NCI-H69 (cell line): ENCODE results near the gene PKD1.
"Not testable (repeated sequence)": the region's sequence is repeated elsewhere in the genome, so short reads cannot be mapped to it uniquely, and the experiment has no call there.

ENCODE experiments used
- DNase-seq: peaks from one replicate; lab custom pipeline; 2025; lab: John Stamatoyannopoulos, UW

Gene PKD1

DNA sequence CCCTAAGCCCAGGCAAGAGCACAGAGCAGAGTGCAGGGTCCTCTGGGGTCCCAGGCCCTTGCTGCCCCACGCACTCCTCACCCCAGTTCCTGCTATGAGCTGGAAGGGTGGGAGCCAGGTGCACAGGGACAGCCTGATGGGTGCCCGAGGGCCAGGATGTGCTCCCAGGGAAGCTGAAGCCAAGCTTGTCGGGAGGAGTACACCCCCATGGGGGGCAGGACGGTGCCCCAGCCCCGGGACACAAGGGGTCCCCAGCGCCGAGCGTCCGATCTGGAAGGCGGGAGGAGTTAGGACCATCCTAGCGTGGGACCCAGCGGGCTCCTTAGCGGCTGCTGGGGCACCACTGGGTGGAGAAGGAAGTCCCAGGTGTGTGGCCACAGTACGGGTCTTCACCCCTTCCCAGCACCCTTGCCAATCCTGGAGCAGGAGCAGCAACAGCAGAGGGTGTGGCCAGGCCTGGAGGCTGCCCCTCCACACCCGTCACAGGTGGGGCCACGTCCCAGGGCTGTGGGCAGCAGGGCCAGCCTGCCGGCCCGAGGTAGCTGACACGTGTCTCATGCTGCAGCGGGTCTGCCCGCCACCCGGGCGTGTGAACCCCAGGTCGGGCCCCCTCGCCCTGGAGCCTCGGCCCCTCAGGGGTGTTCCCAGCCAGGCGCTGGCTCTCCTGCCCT, 11.9 kb downstream of the PKD1 start:
- DNase-seq, result not testable (repeated sequence)

DNA sequence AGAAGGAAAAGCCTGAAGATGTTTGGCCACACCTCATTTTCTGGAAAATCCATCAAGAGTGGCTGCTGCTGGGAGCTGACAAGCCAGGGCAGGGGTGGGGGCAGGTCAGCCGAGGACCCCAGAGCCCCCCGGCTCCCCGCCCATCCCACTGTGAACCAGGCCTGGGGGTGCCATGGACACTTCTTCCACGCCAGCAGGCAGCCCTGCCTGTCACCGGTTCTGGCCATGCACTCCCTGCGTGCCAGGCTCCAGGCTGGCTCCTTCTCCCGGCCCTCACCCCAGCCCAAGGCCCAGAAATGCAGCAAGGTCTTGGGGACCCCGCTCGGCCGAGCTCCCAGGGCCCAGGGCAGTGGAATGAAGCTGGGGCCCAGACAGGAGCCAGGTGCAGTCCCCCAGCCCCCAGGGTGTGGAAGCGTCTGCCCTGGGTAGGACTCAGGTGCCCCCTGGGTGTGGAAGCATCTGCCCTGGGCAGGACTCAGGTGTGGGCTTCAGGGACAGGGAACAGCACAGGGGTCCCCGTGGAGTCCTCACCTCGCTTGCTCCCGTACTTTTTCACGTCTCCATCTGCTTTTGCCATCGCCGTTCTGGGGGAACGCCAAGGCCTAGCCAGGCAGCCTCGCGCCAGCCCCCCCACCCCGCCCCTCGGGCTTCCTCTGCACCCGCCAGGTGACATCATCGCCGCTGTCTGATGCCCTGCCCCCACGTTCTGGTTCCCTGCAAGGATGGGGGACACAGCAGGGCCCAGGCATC, 12.6 kb downstream of the PKD1 start:
- not testable (repeated sequence) for DNase-seq

GRCh38 chr16:2122429-2122828, 13.3 kb downstream of the PKD1 start:
- DNase-seq, result no peak

- DNase-seq, result no peak
Measured at GRCh38 chr16:2121853-2122252, 13.8 kb downstream of the PKD1 start.

DNA sequence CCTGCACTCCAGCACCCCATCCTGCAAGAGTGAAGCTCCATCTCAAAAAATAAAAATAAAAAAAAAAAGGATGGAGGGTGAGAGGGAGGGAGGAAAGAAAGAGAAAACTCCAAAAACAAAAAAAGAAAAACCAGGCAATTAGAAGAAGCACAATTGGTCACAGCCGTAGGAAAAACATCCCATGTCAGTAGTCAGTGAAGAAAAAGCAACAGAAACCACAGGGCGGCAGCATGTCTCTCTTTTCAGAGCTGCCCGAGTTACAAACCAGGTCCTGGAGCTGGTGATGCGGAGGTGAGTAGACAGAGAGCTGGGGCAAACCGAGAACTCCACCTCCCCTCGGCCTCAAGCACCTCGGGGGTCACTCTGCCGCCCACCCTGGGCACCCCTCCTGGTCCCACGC, 14.4 kb downstream of the PKD1 start:
- not testable (repeated sequence) for DNase-seq

DNA sequence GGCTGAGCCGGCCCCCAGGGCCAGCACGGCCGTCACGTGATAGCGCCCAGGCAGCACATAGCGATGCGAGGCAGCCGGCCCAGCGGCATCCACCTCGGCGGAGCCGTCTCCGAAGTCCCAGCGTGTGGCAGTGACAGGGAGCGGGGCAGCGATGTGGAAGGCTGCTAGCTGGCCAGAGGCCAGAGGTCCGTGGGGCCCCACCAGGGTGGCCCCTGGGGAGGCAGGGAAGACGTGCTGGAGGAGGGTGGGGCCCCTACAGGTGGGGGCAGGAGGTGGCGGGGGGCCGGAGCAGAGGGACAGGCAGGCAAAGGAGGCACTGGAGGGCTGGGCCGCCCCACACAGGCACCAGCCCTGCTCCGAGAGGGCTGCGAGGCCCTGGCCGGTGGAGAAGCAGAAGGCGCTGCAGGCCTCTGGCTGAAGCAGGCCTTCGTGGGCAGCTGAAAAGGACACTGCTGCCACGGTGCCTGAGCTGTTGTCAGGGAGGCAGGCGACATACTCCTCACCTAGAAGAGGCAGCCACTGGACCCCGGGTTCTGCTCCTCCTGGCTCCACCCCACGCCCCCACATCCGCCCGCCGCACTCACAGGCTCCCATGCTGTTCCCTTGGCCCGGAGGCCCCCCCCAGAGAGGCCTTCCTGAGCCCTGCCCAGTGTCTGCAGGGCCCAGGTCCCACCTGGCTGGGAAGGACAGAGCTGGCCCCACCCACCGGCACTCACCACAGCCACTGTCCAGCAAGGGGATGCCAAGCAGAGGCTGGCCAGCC, 17.6 kb downstream of the PKD1 start:
- DNase-seq, result not testable (repeated sequence)

GRCh38 chr16:2117341-2117740, 18.4 kb downstream of the PKD1 start:
- DNase-seq, result not testable (repeated sequence)

DNA sequence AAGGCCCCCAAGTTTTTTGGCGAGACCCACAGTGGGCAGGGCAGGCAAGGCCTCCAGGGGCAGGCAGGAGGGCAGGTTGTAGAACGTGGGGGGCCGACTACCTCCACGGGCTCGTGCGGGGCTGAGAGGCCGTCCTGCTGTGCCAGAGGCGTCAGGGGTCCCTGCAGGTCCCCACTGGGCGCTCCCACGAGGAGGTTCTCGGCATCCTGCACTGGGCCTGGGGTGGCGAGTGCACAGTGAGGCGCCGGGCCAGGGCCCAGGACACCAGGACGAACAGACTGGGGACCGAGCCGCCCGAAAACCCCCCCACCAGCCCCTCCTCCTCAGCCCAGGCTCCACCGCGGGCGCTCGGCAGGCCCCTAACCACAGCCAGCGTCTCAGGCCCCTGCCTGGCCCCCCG, 19.3 kb downstream of the PKD1 start:
- not testable (repeated sequence) for DNase-seq

GRCh38 chr16:2115591-2115973, 20.1 kb downstream of the PKD1 start:
- no peak for DNase-seq

DNA sequence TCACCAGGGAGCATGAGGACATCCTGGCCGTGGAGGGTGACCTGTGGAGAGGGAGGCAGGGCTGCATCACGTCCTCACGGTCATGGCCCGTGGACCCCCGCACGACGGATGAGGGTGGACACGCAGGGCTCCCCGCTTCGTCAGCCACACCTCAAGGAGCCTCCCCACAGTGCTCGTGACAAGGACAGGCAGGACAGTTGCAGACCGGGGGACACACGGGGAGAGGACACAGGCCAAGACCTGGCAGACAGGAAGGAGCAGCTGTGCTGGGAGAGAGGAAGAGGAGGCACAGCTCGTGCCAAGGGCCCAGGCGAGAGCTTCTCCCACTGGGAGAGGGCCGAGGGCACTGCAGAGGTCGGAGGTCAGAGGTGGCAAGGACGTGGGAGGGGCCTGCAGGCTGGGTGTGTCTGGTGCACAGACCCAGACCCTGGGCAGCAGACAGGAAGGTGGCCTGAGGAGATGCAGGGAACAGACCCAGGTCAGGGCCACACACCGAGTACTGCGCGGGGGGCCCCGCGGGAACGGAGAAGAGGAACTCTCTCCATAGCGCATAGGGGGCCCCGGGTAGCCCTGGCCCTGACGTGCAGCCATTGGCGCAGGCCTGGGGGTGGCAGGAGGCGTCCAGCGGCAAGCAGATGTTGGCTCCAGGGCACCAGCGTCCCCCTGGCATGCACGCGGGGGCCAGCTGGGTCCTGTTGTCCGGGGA, 20.7 kb downstream of the PKD1 start:
- not testable (repeated sequence) for DNase-seq

- not testable (repeated sequence) for DNase-seq
Measured at GRCh38 chr16:2114225-2114624, 21.5 kb downstream of the PKD1 start.

DNA sequence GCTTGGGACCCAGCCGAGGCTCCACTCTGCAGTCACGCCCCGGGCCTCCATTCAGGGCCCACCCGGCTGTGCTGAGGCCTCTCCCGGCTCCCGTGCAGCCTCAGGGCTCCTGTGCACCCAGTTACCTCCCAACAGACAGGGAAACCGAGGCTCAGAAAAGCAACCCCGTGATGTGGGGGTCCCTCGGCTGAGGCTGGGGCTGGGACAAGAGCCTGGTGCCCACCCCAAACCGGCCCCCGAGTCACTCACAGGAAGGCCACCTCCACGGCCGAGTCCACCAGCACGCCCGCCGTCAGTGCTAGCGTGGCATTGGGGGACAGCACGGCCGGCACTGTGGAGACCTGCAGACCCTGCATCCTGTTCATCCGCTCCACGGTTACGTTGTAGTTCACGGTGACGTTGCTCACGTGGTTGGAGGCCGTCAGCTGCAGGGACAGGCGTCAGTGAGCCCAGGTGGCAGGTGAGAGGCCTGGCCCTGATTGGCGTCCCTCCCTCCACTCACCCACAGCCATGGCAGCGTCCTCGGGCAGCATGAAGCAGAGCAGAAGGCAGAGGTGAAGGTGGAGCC, 23.1 kb downstream of the PKD1 start:
- not testable (repeated sequence) for DNase-seq

DNA sequence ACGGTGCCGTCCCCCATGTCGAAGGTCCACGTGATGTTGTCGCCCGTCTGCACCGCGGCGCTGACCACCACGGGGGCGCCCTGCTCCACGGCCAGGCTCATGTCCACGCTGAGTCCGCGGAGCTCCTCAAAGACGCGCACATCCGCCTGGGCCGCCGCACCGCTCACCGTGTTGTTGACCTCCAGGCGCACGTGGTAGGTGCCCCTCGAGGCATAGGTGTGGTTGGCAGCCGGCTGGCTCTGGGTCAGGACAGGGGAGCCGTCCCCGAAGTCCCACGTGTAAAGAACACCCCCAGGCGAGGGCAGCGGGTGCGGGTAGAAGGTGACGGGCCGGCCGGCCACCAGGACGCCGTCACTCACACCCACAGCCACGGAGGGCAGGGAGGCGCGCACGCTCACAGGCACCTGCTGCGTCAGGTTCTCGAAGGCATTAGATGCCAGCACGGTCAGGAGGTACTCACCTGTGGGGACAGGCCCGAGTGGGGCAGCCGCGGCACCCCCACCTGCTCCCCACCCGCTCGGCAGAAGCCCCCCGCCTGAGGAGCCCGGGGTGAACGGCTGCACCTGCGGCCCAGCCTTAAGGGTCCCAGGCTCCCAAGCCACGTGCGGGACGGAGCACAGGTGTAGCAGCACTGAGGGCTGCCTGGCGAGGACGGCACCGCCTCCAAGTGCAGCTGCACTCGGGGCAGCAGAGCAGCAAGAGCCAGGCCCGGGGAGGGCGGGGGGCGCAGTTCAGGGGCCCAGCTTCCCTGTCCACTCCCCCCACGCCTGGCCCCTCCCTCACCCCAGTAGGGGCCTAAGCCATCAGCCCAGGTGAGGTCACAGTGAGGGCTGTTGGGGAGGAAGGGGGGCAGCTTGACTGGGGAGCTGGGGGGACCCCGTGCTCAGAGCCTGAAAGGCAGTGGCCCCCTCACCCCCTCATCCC, 24.0 kb downstream of the PKD1 start:
- DNase-seq, result not testable (repeated sequence)

- not testable (repeated sequence) for DNase-seq
Measured at GRCh38 chr16:2111009-2111353, 24.7 kb downstream of the PKD1 start.

DNA sequence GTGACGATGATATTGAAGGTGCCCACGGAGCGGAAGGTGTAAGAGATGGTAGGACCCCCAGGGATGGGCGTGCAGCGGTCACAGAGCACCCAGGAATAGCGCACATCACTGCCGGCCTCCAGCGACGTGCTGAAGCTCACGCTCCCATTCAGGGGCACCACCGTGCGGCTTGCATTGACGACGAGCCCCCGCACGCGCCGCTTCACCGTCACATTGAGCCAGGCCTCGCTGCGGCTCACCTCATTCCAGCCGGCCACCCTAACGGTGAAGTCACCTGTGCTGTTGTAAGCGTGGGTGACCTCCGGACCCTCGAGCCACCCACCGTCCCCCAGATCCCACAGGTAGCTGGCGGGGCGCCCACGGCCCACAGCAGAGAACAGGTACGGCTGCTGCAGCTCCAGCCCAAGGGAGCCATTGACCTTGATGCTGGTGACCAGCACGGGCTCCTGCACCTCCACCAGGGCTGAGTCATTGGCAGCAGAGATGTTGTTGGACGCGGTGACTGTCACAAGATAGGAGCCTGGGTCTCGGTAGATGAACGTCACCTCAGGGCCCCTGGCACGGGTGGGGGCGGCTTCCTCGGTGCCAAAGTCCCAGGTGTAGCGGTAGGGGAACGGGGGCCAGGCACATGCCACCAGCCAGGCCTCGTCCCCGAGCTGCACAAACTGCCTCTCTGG, 25.2 kb downstream of the PKD1 start:
- not testable (repeated sequence) for DNase-seq

GRCh38 chr16:2109872-2110271, 25.8 kb downstream of the PKD1 start:
- not testable (repeated sequence) for DNase-seq

DNA sequence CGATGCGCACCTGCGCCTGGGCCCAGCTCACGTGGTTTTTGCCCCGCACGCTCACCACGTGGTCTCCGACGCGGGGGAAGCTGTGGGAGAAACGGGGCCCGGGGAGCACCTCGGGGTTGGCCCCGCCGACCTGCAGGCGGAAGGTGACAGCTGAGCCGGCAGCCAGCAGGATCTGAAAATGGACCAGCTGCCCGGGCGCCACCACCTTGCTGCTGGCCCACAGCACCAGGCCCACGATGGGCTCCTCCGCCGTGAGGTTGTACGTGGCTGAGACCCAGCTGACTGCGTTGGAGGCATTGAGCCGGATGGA, 26.5 kb downstream of the PKD1 start:
- DNase-seq, result not testable (repeated sequence)

DNA sequence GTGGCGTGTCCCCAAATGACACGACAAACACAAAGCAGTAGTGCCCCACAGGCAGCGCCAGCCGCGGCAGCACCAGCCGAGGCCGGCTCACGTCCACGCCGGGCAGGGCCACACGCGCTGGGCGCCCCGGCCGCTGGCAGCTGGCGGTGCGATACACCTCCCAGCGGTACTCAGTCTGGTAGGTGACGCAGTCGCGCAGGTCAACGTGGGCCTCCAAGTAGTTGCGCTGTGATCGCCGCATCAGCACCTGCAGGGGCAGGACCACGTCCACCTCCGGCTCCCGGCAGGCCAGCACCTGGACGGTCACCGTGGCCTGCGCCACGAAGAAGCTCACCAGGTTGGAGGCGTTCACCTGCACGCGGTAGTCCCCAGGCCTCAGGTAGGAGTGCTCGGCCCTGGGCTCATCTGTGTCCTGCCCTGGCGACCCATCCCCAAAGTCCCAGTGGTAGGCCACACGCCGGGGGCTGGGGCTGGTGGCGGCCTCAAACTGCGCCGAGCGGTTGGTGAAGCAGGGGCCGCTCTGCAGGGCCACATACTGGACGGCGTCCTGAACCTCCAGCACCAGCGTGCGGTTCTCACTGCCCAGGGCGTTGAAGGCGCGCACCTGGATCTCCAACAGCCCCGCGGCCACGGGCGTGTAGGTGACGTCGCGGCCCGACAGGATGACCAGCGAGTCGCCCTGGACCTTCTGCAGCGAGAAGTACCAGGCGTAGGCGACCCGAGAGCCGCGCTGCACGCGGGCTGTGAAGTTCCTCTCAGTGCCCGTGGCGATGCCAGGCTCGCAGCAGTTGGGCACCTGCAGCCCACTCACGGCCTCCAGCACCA, 27.0 kb downstream of the PKD1 start:
- not testable (repeated sequence) for DNase-seq

- not testable (repeated sequence) for DNase-seq
Measured at GRCh38 chr16:2107791-2108125, 27.9 kb downstream of the PKD1 start.
